H1 (cell line): ENCODE data around the gene CCDC179. TPM values are rescaled to one million over a fixed set of nuclear protein-coding genes. Genes with fewer than 3 reads are reported as not detected.

Experiments used
- CHD1 ChIP-seq: IDR thresholded peaks from 2 replicates; pipeline ENCODE4 v1.6.1; 2012; ENCODE audit warnings: low read depth, low read length, improper control_type of control experiment
- POLR2A ChIP-seq, 2 experiments: IDR thresholded peaks; 1 replicate in 1 of 2; 2 replicates in 1 of 2; pipeline ENCODE4 v1.6.1; 2011; ENCODE audit warnings: low read depth in 2 of 2, low read length in 2 of 2, mild to moderate bottlenecking in 2 of 2; ENCODE audit errors: control extremely low read depth in 1 of 2
- polyA plus RNA-seq, 7 experiments: library from polyadenylated mRNA; depleted of rRNA in 3 of 7; stranded (reverse) in 5 of 7; unstranded in 2 of 7; fragments of >200 nt in 5 of 7; fragments of 200-250 nt in 2 of 7; gene quantifications; 1 replicate in 5 of 7; 2 replicates in 1 of 7; 4 replicates in 1 of 7; pipeline versions ENCODE4 v1.2.1 to v1.2.3, GENCODE V29; 2011 to 2013; ENCODE audit warnings: missing spikeins in 2 of 7, mixed read lengths in 2 of 7
- total RNA-seq: library from RNA; stranded (reverse); fragmentation: NEBNext Ultra II Directional; extraction: Animal tissue kit (Norgen Biotek cat#: 25700); gene quantifications from 2 replicates; pipeline ENCODE4 v1.2.1, GENCODE V29; 2021

The CCDC179 gene
- total and polyA plus RNA-seq, 2 of the 8 experiments (the other 6 are each of a cell fraction or from before 2014, with no cell fraction given), result not detected

DNA sequence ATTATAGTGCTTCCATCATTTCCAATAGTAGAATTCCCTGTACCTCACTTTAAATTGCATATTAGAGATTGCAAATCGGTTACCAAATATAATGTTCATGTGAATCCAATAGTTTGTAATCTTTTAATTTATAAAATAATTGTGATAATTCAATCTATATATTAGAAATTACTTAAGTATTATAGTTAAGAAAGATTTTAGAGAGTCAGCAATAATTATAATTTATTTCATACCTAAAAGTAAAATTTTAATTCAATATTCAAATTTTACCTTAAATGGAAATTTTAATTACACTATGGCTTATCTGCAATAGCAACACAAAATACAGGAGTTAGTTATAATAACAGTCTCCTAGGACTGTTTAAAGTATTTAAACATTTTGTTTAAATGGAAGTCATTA is 13.5 kb downstream of the CCDC179 start (continued):
- no peak for TF ChIP-seq CHD1
- no peak for TF ChIP-seq POLR2A (IDR thresholded peaks at IDR 0.05; ENCODE audit: control extremely low read depth in 1 of 2, low read depth in 2 of 2, low read length in 2 of 2)
